Left lung (tissue), 10 donors: ENCODE data around the gene PCSK5. TPM values are rescaled to one million over a fixed set of nuclear protein-coding genes. Genes with fewer than 3 reads are reported as not detected.
A peak's percentile ranks its signal among the peaks of the same experiment; 100 is the strongest.

ENCODE experiments used
- ATAC-seq: fragments of 200-7000 bp; cut with Tn5 transposase; one replicate; pipeline ENCODE4 v1.9.1; 2020; ENCODE audit warnings: moderate library complexity
- DNase-seq, 4 donors: peaks; one replicate each; pipeline ENCODE4 v3.0.0-alpha.2; 2013 to 2020
- H3K27ac ChIP-seq, 2 donors: fragments of 200-600 bp; sonication (generic) in 1 of 2; one replicate each; pipeline versions ENCODE4 v1.5.0 to v1.8.0; 2020 to 2021
- H3K27me3 ChIP-seq, 2 donors: fragments of 200-600 bp; sonication (generic) in 1 of 2; one replicate each; pipeline versions ENCODE4 v1.5.0 to v1.8.0; 2020 to 2021
- H3K36me3 ChIP-seq, 2 donors: fragments of 200-600 bp; sonication (generic) in 1 of 2; one replicate each; pipeline versions ENCODE4 v1.5.0 to v1.8.0; 2020 to 2021
- H3K4me1 ChIP-seq, 2 donors: fragments of 200-600 bp; one replicate each; pipeline ENCODE4 v1.8.0; 2021
- H3K4me3 ChIP-seq, 2 donors: fragments of 200-600 bp; sonication (generic) in 1 of 2; one replicate each; pipeline versions ENCODE4 v1.5.0 to v1.8.0; 2020 to 2021; ENCODE audit warnings: mild to moderate bottlenecking in 1 of 2
- H3K9me3 ChIP-seq, 2 donors: fragments of 200-600 bp; sonication (generic) in 1 of 2; one replicate each; pipeline versions ENCODE4 v1.5.0 to v1.8.0; 2020 to 2021
- CTCF ChIP-seq, 2 donors: fragments of 200-600 bp; sonication (generic) in 1 of 2; IDR thresholded peaks; one replicate each; pipeline versions ENCODE4 v1.5.0 to v1.8.0; 2021; ENCODE audit warnings: antibody characterized with exemption in 2 of 2
- intact Hi-C, 2 donors: fragments of 100-400 bp; cut with DNase I; formaldehyde crosslinking; loops; one replicate each; pipeline versions ENCODE4 v1.11.2 to v1.14.2; 2022
- polyA plus RNA-seq, 6 donors: library from polyadenylated mRNA; unstranded; fragments of 120-200 nt; gene quantifications; one replicate each; pipeline ENCODE4 v1.2.1, GENCODE V29; 2013; ENCODE audit not compliant: insufficient read length in 6 of 6
- total RNA-seq, 2 donors: library from RNA; stranded (reverse); fragmentation: NEBNext Ultra II Directional; extraction: Animal tissue kit (Norgen Biotek cat#: 25700); gene quantifications; one replicate each; pipeline ENCODE4 v1.2.1, GENCODE V29; 2021
- donor health status: DM: no; HTN: yes; CAD: no.
- donor health status: DM: no; HTN: no; CAD: no.

The PCSK5 gene
- total and polyA plus RNA-seq, 8 donors: 6.8 to 20.3 (median 11.3) TPM

- peak in 1 of 4 donors; percentile 35 for DNase-seq
- Histone ChIP-seq H3K4me3 (no peak overlapping the region), H3K36me3 (no peaks in the 10 kb centered on the region), H3K27me3 (no peaks in the 10 kb centered on the region), H3K27ac (no peak overlapping the region), H3K4me1 (no peaks in the 10 kb centered on the region), H3K9me3 (no peaks in the 10 kb centered on the region)
- no peak for TF ChIP-seq CTCF (IDR thresholded peaks at IDR 0.05)
- intact Hi-C loops: no loop called here
- ATAC-seq: peak; percentile 69
These were observed 16.8 kb upstream of the PCSK5 start for GRCh38 chr9:75873712-75874111.

- Histone ChIP-seq H3K27me3 (no peaks in the 10 kb centered on the region), H3K4me3 (no peak overlapping the region), H3K36me3 (no peaks in the 10 kb centered on the region), H3K4me1 (no peaks in the 10 kb centered on the region), H3K27ac (no peak overlapping the region), H3K9me3 (no peaks in the 10 kb centered on the region)
- intact Hi-C loops: no loop called here
- DNase-seq: no peak
- TF ChIP-seq CTCF (IDR thresholded peaks at IDR 0.05): no peak
- ATAC-seq: no peak
These were observed 13.4 kb upstream of the PCSK5 start for GRCh38 chr9:75876999-75877640.

GRCh38 chr9:75878488-75878860 is 12.0 kb upstream of the PCSK5 start:
- Histone ChIP-seq H3K27ac (no peak overlapping the region), H3K27me3 (no peaks in the 10 kb centered on the region), H3K36me3 (no peaks in the 10 kb centered on the region), H3K4me3 (no peak overlapping the region), H3K4me1 (no peaks in the 10 kb centered on the region), H3K9me3 (no peaks in the 10 kb centered on the region)
- ATAC-seq (no peak), DNase-seq (no peak)
- intact Hi-C loops: no loop called here
- no peak for TF ChIP-seq CTCF (IDR thresholded peaks at IDR 0.05)

GRCh38 chr9:75880618-75881017 is 9.9 kb upstream of the PCSK5 start:
- ATAC-seq: no peak
- Histone ChIP-seq H3K36me3 (no peaks in the 10 kb centered on the region), H3K4me1 (no peaks in the 10 kb centered on the region), H3K27ac (no peak overlapping the region), H3K9me3 (no peaks in the 10 kb centered on the region), H3K4me3 (no peak overlapping the region), H3K27me3 (no peaks in the 10 kb centered on the region)
- intact Hi-C loops: no loop called here
- no peak for TF ChIP-seq CTCF (IDR thresholded peaks at IDR 0.05)
- DNase-seq: no peak

GRCh38 chr9:75881761-75882160 is 8.7 kb upstream of the PCSK5 start:
- DNase-seq (no peak), ATAC-seq (no peak)
- intact Hi-C loops: no loop called here
- Histone ChIP-seq H3K4me3 (no peak overlapping the region), H3K4me1 (no peaks in the 10 kb centered on the region), H3K36me3 (no peaks in the 10 kb centered on the region), H3K27me3 (no peaks in the 10 kb centered on the region), H3K27ac (no peak overlapping the region), H3K9me3 (no peaks in the 10 kb centered on the region)
- no peak for TF ChIP-seq CTCF (IDR thresholded peaks at IDR 0.05)
